MM.1S (cell line): Measurements from ENCODE around the gene RABL6.

Experiments
- DNase-seq: peaks from one replicate; pipeline ENCODE4 v3.0.0-alpha.2; 2015
- H2AFZ ChIP-seq: fragments of 300-600 bp; sonication (generic); 2 replicates; pipeline ENCODE4 v1.6.0; 2016; ENCODE audit warnings: antibody characterized with exemption, low read length
- H3F3A ChIP-seq: fragments of 300-600 bp; sonication (generic); 2 replicates; pipeline ENCODE4 v1.6.1; 2016; ENCODE audit warnings: mild to moderate bottlenecking, antibody characterized with exemption, low read length, moderate library complexity, mixed read lengths; ENCODE audit not compliant: insufficient read depth
- H3K27ac ChIP-seq: fragments of 300-600 bp; sonication (generic); 2 replicates; pipeline ENCODE4 v1.5.1; 2016; ENCODE audit warnings: mild to moderate bottlenecking, low read length
- H3K27me3 ChIP-seq: fragments of 300-600 bp; sonication (generic); replicated peaks from 2 replicates; pipeline ENCODE4 v1.6.0; 2016; ENCODE audit warnings: low read length; ENCODE audit not compliant: insufficient read depth
- H3K36me3 ChIP-seq: fragments of 300-600 bp; sonication (generic); replicated peaks from 2 replicates; pipeline ENCODE4 v1.6.1; 2016; ENCODE audit warnings: mild to moderate bottlenecking, low read length, mixed read lengths; ENCODE audit not compliant: insufficient read depth
- H3K4me1 ChIP-seq: fragments of 300-600 bp; sonication (generic); 2 replicates; pipeline ENCODE4 v1.6.1; 2016; ENCODE audit warnings: low read length, mixed read lengths
- H3K4me2 ChIP-seq: fragments of 300-600 bp; sonication (generic); 2 replicates; pipeline ENCODE4 v1.6.0; 2016; ENCODE audit warnings: low read depth, low read length
- H3K4me3 ChIP-seq: fragments of 300-600 bp; sonication (generic); 2 replicates; pipeline ENCODE4 v1.5.1; 2016; ENCODE audit warnings: low read length, mixed read lengths
- H3K79me2 ChIP-seq: fragments of 300-600 bp; sonication (generic); 2 replicates; pipeline ENCODE4 v1.6.1; 2016; ENCODE audit warnings: mixed run types, low read length, mixed read lengths
- H3K9ac ChIP-seq: fragments of 300-600 bp; sonication (generic); 2 replicates; pipeline ENCODE4 v1.6.1; 2016; ENCODE audit warnings: low read length, mixed read lengths
- H3K9me2 ChIP-seq: fragments of 300-600 bp; sonication (generic); replicated peaks from 2 replicates; pipeline ENCODE4 v1.6.1; 2016; ENCODE audit warnings: mild to moderate bottlenecking, low read length, mixed read lengths; ENCODE audit not compliant: insufficient read depth
- H3K9me3 ChIP-seq: fragments of 300-600 bp; sonication (generic); replicated peaks from 2 replicates; pipeline ENCODE4 v1.6.1; 2016; ENCODE audit warnings: mild to moderate bottlenecking, low read length, mixed read lengths; ENCODE audit not compliant: insufficient read depth
- H4K20me1 ChIP-seq: fragments of 300-600 bp; sonication (generic); 2 replicates; pipeline ENCODE4 v1.6.1; 2016; ENCODE audit warnings: mild to moderate bottlenecking, low read length, moderate library complexity, mixed read lengths; ENCODE audit not compliant: insufficient read depth
- CTCF ChIP-seq: fragments of 300-600 bp; sonication (generic); IDR thresholded peaks from 2 replicates; pipeline ENCODE4 v1.5.1; 2016; ENCODE audit warnings: antibody characterized with exemption, low read length, mixed read lengths
- EZH2 ChIP-seq: fragments of 300-600 bp; sonication (generic); optimal IDR thresholded peaks from 2 replicates; pipeline ENCODE3; 2017; ENCODE audit warnings: low read depth, mild to moderate bottlenecking, antibody characterized with exemption, low read length, mixed read lengths
- EZH2phosphoT487 ChIP-seq: fragments of 300-600 bp; sonication (generic); IDR thresholded peaks from 2 replicates; pipeline ENCODE4 v1.6.1; 2018; ENCODE audit warnings: antibody characterized with exemption, low read length

Gene RABL6

GRCh38 chr9:136829412-136829811, 21.7 kb downstream of the RABL6 start:
- DNase-seq = no peak
- no peak overlapping the region for H3K4me3 ChIP-seq
- H3K9me2 ChIP-seq = no peaks in the 10 kb centered on the region
- H3K27ac ChIP-seq = no peak overlapping the region
- no peak overlapping the region for H3K9ac ChIP-seq
- H3K4me1 ChIP-seq = no peaks in the 10 kb centered on the region
- H3K27me3 ChIP-seq = no peaks in the 10 kb centered on the region
- no peaks in the 10 kb centered on the region for H3K79me2 ChIP-seq
- H4K20me1 ChIP-seq = no peaks in the 10 kb centered on the region
- no peak for TF ChIP-seq CTCF
- no peak for TF ChIP-seq EZH2
- H3K4me2 ChIP-seq = no peak overlapping the region
- no peaks in the 10 kb centered on the region for H3F3A ChIP-seq
- H2AFZ ChIP-seq = no peak overlapping the region
- H3K9me3 ChIP-seq = no peaks in the 10 kb centered on the region
- no peaks in the 10 kb centered on the region for H3K36me3 ChIP-seq

- H3K9ac ChIP-seq = no peak overlapping the region
- H3K4me1 ChIP-seq = no peaks in the 10 kb centered on the region
- H3K27me3 ChIP-seq = no peaks in the 10 kb centered on the region
- no peaks in the 10 kb centered on the region for H3K9me3 ChIP-seq
- H3K9me2 ChIP-seq = no peaks in the 10 kb centered on the region
- no peaks in the 10 kb centered on the region for H3K36me3 ChIP-seq
- H3F3A ChIP-seq = no peaks in the 10 kb centered on the region
- no peak for DNase-seq
- no peak for TF ChIP-seq EZH2
- TF ChIP-seq EZH2phosphoT487 = no peak
- TF ChIP-seq CTCF = no peak
- H2AFZ ChIP-seq = no peak overlapping the region
- no peak overlapping the region for H3K27ac ChIP-seq
- H3K79me2 ChIP-seq = no peaks in the 10 kb centered on the region
- no peaks in the 10 kb centered on the region for H4K20me1 ChIP-seq
- H3K4me3 ChIP-seq = no peak overlapping the region
- H3K4me2 ChIP-seq = no peak overlapping the region
These were observed 22.5 kb downstream of the RABL6 start for GRCh38 chr9:136829981-136830885.

- no peak for DNase-seq
- TF ChIP-seq EZH2phosphoT487 = no peak
- TF ChIP-seq EZH2 = no peak
- no peak for TF ChIP-seq CTCF
- Histone ChIP-seq H4K20me1 (no peaks in the 10 kb centered on the region), H3K9me2 (no peaks in the 10 kb centered on the region), H3K4me1 (no peaks in the 10 kb centered on the region), H2AFZ (no peak overlapping the region), H3K9me3 (no peaks in the 10 kb centered on the region), H3K36me3 (no peaks in the 10 kb centered on the region), H3K4me2 (no peak overlapping the region), H3K9ac (no peak overlapping the region), H3F3A (no peaks in the 10 kb centered on the region), H3K79me2 (no peaks in the 10 kb centered on the region), H3K27me3 (no peaks in the 10 kb centered on the region), H3K27ac (no peak overlapping the region), H3K4me3 (no peak overlapping the region)
These were observed 23.4 kb downstream of the RABL6 start for GRCh38 chr9:136831002-136831719.
